ENCODE measurements around the gene OLFML1.

OLFML1 gene

GRCh38 chr11:7489376-7489775, 4.1 kb downstream of the OLFML1 start:
- Histone ChIP-seq H3K27me3 (ENCODE audit: insufficient read depth, poor library complexity, severe bottlenecking) (no peaks in the 10 kb centered on the region), H3K4me3 (ENCODE audit: severe bottlenecking) (no peak overlapping the region), H3K4me1 (ENCODE audit: insufficient read depth, poor library complexity, severe bottlenecking) (no peaks in the 10 kb centered on the region), H3K9me3 (ENCODE audit: severe bottlenecking) (peaks cover 1% of the 10 kb centered on the region), H3K27ac (ENCODE audit: poor library complexity, severe bottlenecking) (no peak overlapping the region), H3K36me3 (ENCODE audit: low read depth) (no peaks in the 10 kb centered on the region)
- DNase-seq (ENCODE audit: low spot score) = no peak
- TF ChIP-seq CTCF (IDR thresholded peaks at IDR 0.05; ENCODE audit: poor library complexity, severe bottlenecking) = no peak
- ATAC-seq (ENCODE audit: low read depth) = no peak

GRCh38 chr11:7490054-7490453, 4.7 kb downstream of the OLFML1 start:
- Histone ChIP-seq H3K4me1 (ENCODE audit: insufficient read depth, poor library complexity, severe bottlenecking) (no peaks in the 10 kb centered on the region), H3K9me3 (ENCODE audit: severe bottlenecking) (peaks cover 1% of the 10 kb centered on the region), H3K36me3 (ENCODE audit: low read depth) (no peaks in the 10 kb centered on the region), H3K4me3 (ENCODE audit: severe bottlenecking) (no peak overlapping the region), H3K27me3 (ENCODE audit: insufficient read depth, poor library complexity, severe bottlenecking) (no peaks in the 10 kb centered on the region), H3K27ac (ENCODE audit: poor library complexity, severe bottlenecking) (no peak overlapping the region)
- DNase-seq (ENCODE audit: low spot score) = no peak
- TF ChIP-seq CTCF (IDR thresholded peaks at IDR 0.05; ENCODE audit: poor library complexity, severe bottlenecking) = no peak
- peak; percentile 84 for ATAC-seq (ENCODE audit: low read depth)

GRCh38 chr11:7490535-7490934, 5.2 kb downstream of the OLFML1 start:
- DNase-seq (ENCODE audit: low spot score) (no peak), ATAC-seq (ENCODE audit: low read depth) (no peak)
- H3K27ac ChIP-seq (ENCODE audit: poor library complexity, severe bottlenecking) = no peak overlapping the region
- no peaks in the 10 kb centered on the region for H3K4me1 ChIP-seq (ENCODE audit: insufficient read depth, poor library complexity, severe bottlenecking)
- peaks cover 1% of the 10 kb centered on the region for H3K9me3 ChIP-seq (ENCODE audit: severe bottlenecking)
- no peaks in the 10 kb centered on the region for H3K27me3 ChIP-seq (ENCODE audit: insufficient read depth, poor library complexity, severe bottlenecking)
- H3K4me3 ChIP-seq (ENCODE audit: severe bottlenecking) = no peak overlapping the region
- TF ChIP-seq CTCF (IDR thresholded peaks at IDR 0.05; ENCODE audit: poor library complexity, severe bottlenecking) = no peak
- no peaks in the 10 kb centered on the region for H3K36me3 ChIP-seq (ENCODE audit: low read depth)

GRCh38 chr11:7492253-7492652, 6.9 kb downstream of the OLFML1 start:
- ATAC-seq (ENCODE audit: low read depth) (no peak), DNase-seq (ENCODE audit: low spot score) (no peak)
- peaks cover 1% of the 10 kb centered on the region for H3K9me3 ChIP-seq (ENCODE audit: severe bottlenecking)
- no peak overlapping the region for H3K27ac ChIP-seq (ENCODE audit: poor library complexity, severe bottlenecking)
- H3K27me3 ChIP-seq (ENCODE audit: insufficient read depth, poor library complexity, severe bottlenecking) = no peaks in the 10 kb centered on the region
- no peak overlapping the region for H3K4me3 ChIP-seq (ENCODE audit: severe bottlenecking)
- H3K4me1 ChIP-seq (ENCODE audit: insufficient read depth, poor library complexity, severe bottlenecking) = no peaks in the 10 kb centered on the region
- TF ChIP-seq CTCF (IDR thresholded peaks at IDR 0.05; ENCODE audit: poor library complexity, severe bottlenecking) = no peak
- H3K36me3 ChIP-seq (ENCODE audit: low read depth) = no peaks in the 10 kb centered on the region

- Histone ChIP-seq H3K4me1 (ENCODE audit: insufficient read depth, poor library complexity, severe bottlenecking) (no peaks in the 10 kb centered on the region), H3K27me3 (ENCODE audit: insufficient read depth, poor library complexity, severe bottlenecking) (no peaks in the 10 kb centered on the region), H3K27ac (ENCODE audit: poor library complexity, severe bottlenecking) (no peak overlapping the region), H3K4me3 (ENCODE audit: severe bottlenecking) (no peak overlapping the region), H3K36me3 (ENCODE audit: low read depth) (no peaks in the 10 kb centered on the region), H3K9me3 (ENCODE audit: severe bottlenecking) (peaks cover 1% of the 10 kb centered on the region)
- no peak for TF ChIP-seq CTCF (IDR thresholded peaks at IDR 0.05; ENCODE audit: poor library complexity, severe bottlenecking)
- no peak for DNase-seq (ENCODE audit: low spot score)
- ATAC-seq (ENCODE audit: low read depth) = no peak
Measured at GRCh38 chr11:7493670-7494069, 8.4 kb downstream of the OLFML1 start.

Measured in RWPE2 (cell line).